ENCODE measurements around the gene MACF1.

GRCh38 chr1:39324888-39325287 is 120.4 kb downstream of the MACF1 start:
- no peak for TF ChIP-seq POLR2AphosphoS5 (IDR thresholded peaks at IDR 0.05)
- no peak for TF ChIP-seq EP300 (IDR thresholded peaks at IDR 0.05)
